Measurements from ENCODE around the gene DDX25.

DDX25 gene

GRCh38 chr11:125950696-125951651 is 46.7 kb downstream of the DDX25 start:
- no peak for DNase-seq (ENCODE audit: low spot score)

GRCh38 chr11:125951731-125952130 is 47.4 kb downstream of the DDX25 start:
- no peak for DNase-seq (ENCODE audit: low spot score)

GRCh38 chr11:125952559-125952958 is 48.3 kb downstream of the DDX25 start:
- DNase-seq (ENCODE audit: low spot score) = no peak

- no peak for DNase-seq (ENCODE audit: low spot score)
These were observed 48.7 kb downstream of the DDX25 start for GRCh38 chr11:125952973-125953372.

GRCh38 chr11:125953401-125953935 is 49.2 kb downstream of the DDX25 start:
- no peak for DNase-seq (ENCODE audit: low spot score)

GRCh38 chr11:125954123-125954944 is 50.0 kb downstream of the DDX25 start:
- DNase-seq (ENCODE audit: low spot score) = no peak

- no peak for DNase-seq (ENCODE audit: low spot score)
These were observed 50.8 kb downstream of the DDX25 start for GRCh38 chr11:125954945-125955640.

GRCh38 chr11:125955856-125956255 is 51.5 kb downstream of the DDX25 start:
- DNase-seq (ENCODE audit: low spot score) = no peak

GRCh38 chr11:125956391-125957134 is 52.3 kb downstream of the DDX25 start:
- DNase-seq (ENCODE audit: low spot score) = peak; percentile 47

GRCh38 chr11:125957618-125958332 is 53.5 kb downstream of the DDX25 start:
- no peak for DNase-seq (ENCODE audit: low spot score)

GRCh38 chr11:125958872-125959400 is 54.6 kb downstream of the DDX25 start:
- no peak for DNase-seq (ENCODE audit: low spot score)

- DNase-seq (ENCODE audit: low spot score) = no peak
These were observed 55.2 kb downstream of the DDX25 start for GRCh38 chr11:125959511-125959910.

- no peak for DNase-seq (ENCODE audit: low spot score)
These were observed 55.6 kb downstream of the DDX25 start for GRCh38 chr11:125959931-125960330.

- no peak for DNase-seq (ENCODE audit: low spot score)
These were observed 56.5 kb downstream of the DDX25 start for GRCh38 chr11:125960771-125961170.

GRCh38 chr11:125967515-125967914 is 63.2 kb downstream of the DDX25 start:
- no peak for DNase-seq (ENCODE audit: low spot score)

GRCh38 chr11:125968354-125968753 is 64.0 kb downstream of the DDX25 start:
- no peak for DNase-seq (ENCODE audit: low spot score)

GRCh38 chr11:125971618-125972017 is 67.3 kb downstream of the DDX25 start:
- no peak for DNase-seq (ENCODE audit: low spot score)

- no peak for DNase-seq (ENCODE audit: low spot score)
These were observed 70.0 kb downstream of the DDX25 start for GRCh38 chr11:125974284-125974683.

- DNase-seq (ENCODE audit: low spot score) = no peak
These were observed 71.3 kb downstream of the DDX25 start for GRCh38 chr11:125975634-125976033.

GRCh38 chr11:125976156-125976555 is 71.8 kb downstream of the DDX25 start:
- DNase-seq (ENCODE audit: low spot score) = no peak
